Upper lobe of left lung (tissue), 6 donors: ENCODE data around the gene RRM1. TPM values are rescaled to one million over a fixed set of nuclear protein-coding genes. Genes with fewer than 3 reads are reported as not detected.

Experiments used
- ATAC-seq, 2 donors: fragments of 200-7000 bp; cut with Tn5 transposase; one replicate each; pipeline ENCODE4 v1.9.1; 2022; ENCODE audit warnings: mild to moderate bottlenecking in 2 of 2, moderate library complexity in 2 of 2; ENCODE audit not compliant: low FRiP score in 2 of 2
- DNase-seq, 2 donors: peaks; one replicate each; pipeline ENCODE4 v3.0.0-alpha.2; 2019 to 2020
- H3K27ac ChIP-seq, 4 donors: fragments of 200-600 bp; sonication (generic); one replicate each; pipeline ENCODE4 v1.5.1; 2016 to 2019
- H3K27me3 ChIP-seq, 4 donors: fragments of 200-600 bp; sonication (generic); one replicate each; pipeline ENCODE4 v1.5.1; 2017 to 2019
- H3K36me3 ChIP-seq, 4 donors: fragments of 200-600 bp; sonication (generic); one replicate each; pipeline ENCODE4 v1.5.1; 2016 to 2019
- H3K4me1 ChIP-seq, 4 donors: fragments of 200-600 bp; sonication (generic); one replicate each; pipeline ENCODE4 v1.5.1; 2018 to 2019
- H3K4me3 ChIP-seq, 4 donors: fragments of 200-600 bp; sonication (generic); one replicate each; pipeline ENCODE4 v1.5.1; 2017 to 2019; ENCODE audit warnings: mild to moderate bottlenecking in 2 of 4, moderate library complexity in 1 of 4
- H3K9me3 ChIP-seq, 4 donors: fragments of 200-600 bp; sonication (generic); one replicate each; pipeline ENCODE4 v1.5.1; 2018 to 2019
- EP300 ChIP-seq, 4 donors: sonication (generic); formaldehyde crosslinking; IDR thresholded peaks; one replicate each; pipeline ENCODE4 v1.5.1; 2017; ENCODE audit warnings: antibody characterized with exemption in 4 of 4, control low read depth in 2 of 4
- POLR2A ChIP-seq, 4 donors: fragments of 450-650 bp; IDR thresholded peaks; one replicate each; pipeline ENCODE4 v1.5.1; 2016 to 2017; ENCODE audit warnings: antibody characterized with exemption in 4 of 4, mild to moderate bottlenecking in 2 of 4
- POLR2AphosphoS5 ChIP-seq, 2 donors: sonication (generic); formaldehyde crosslinking; IDR thresholded peaks; one replicate each; pipeline ENCODE4 v1.5.1; 2017; ENCODE audit warnings: antibody characterized with exemption in 2 of 2
- WGBS, 2 donors: methylation state at CpG; one replicate each; pipeline ENCODE4 v1.1.5; 2017 to 2018; 5-methylcytosine and 5-hydroxymethylcytosine counted together
- total RNA-seq, 6 donors: library from RNA; depleted of rRNA in 4 of 6; stranded (reverse); fragments of >200 nt in 4 of 6; gene quantifications; one replicate each; pipeline versions ENCODE4 v1.1.0 to v1.2.1, GENCODE V29; 2016 to 2021
- TF ChIP-seq, protein P1 (sequence below), 6 experiments: fragments of 450-650 bp in 4 of 6; fragments of 200-600 bp in 2 of 6; sonication (generic) in 2 of 6; IDR thresholded peaks; one replicate each; pipeline ENCODE4 v1.5.1; 2016 to 2019; ENCODE audit warnings: antibody characterized with exemption in 6 of 6
- donor health status: DM: no; HTN: no; CAD: no; lungs with moderate emphysema.
- donor health status: DM: no; HTN: yes; CAD: no; lungs with severe emphysema.

Gene RRM1
- total RNA-seq, 6 donors from 2014 or later: 9.8 to 30.5 (median 25.4) TPM

- Histone ChIP-seq H3K27me3 (no peaks in the 10 kb centered on the region), H3K4me1 (peaks cover 12 to 28% (median 16%) of the 10 kb centered on the region in 4 donors), H3K4me3 (peak overlapping the region; percentile 16 to 94 (median 76)), H3K36me3 (peaks cover 4 to 10% (median 6%) of the 10 kb centered on the region in 4 donors), H3K9me3 (no peaks in the 10 kb centered on the region), H3K27ac (peak overlapping the region; percentile 90 to 97 (median 94))
- ATAC-seq: no peak
- DNase-seq: no peak
- TF ChIP-seq, protein P1, sequence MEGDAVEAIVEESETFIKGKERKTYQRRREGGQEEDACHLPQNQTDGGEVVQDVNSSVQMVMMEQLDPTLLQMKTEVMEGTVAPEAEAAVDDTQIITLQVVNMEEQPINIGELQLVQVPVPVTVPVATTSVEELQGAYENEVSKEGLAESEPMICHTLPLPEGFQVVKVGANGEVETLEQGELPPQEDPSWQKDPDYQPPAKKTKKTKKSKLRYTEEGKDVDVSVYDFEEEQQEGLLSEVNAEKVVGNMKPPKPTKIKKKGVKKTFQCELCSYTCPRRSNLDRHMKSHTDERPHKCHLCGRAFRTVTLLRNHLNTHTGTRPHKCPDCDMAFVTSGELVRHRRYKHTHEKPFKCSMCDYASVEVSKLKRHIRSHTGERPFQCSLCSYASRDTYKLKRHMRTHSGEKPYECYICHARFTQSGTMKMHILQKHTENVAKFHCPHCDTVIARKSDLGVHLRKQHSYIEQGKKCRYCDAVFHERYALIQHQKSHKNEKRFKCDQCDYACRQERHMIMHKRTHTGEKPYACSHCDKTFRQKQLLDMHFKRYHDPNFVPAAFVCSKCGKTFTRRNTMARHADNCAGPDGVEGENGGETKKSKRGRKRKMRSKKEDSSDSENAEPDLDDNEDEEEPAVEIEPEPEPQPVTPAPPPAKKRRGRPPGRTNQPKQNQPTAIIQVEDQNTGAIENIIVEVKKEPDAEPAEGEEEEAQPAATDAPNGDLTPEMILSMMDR (IDR thresholded peaks at IDR 0.05): peak in 2 of 6 experiments; percentile 4 to 14
- no peak for TF ChIP-seq POLR2A (IDR thresholded peaks at IDR 0.05)
- WGBS, 2 donors: 16 to 17% methylated on average over 9 to 10 of the region's 10 CpGs
Measured at GRCh38 chr11:4095509-4096230, 1.1 kb downstream of the RRM1 start.

DNA sequence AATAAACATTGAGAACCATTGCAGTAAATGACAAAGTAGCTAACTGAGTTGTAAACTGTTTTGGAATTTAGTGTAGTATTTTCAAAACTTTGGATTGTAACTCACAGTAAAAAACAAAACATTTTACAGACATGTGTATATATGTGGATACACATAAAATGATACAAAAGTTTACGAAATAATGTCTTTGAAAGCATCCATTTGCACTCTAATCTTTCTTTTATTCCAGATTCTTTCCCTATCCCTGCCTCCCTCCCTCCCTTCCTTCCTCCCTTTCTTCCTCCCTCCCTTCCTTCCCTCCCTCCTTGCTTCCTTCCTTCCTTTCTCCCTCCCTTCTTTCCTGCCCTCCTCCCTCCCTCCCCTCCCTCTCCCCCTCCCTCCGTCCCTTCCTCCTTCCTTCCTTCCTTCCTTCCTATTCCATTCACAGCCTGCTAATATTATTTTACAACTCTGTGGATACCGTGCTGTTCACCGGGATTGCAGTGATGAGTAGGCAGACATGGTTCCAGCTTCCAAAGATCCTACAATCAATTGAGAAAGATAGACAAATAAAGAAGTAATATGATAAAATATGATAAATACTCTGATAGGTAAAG is 3.5 kb downstream of the RRM1 start:
- TF ChIP-seq POLR2AphosphoS5 (IDR thresholded peaks at IDR 0.05) (no peak), POLR2A (IDR thresholded peaks at IDR 0.05) (no peak), EP300 (IDR thresholded peaks at IDR 0.05) (no peak)
- TF ChIP-seq, protein P1 (IDR thresholded peaks at IDR 0.05): no peak
- 64 to 68% methylated on average over 4 of the region's 4 CpGs for WGBS, 2 donors
- no peak for ATAC-seq

GRCh38 chr11:4102711-4103110 is 8.1 kb downstream of the RRM1 start:
- TF ChIP-seq POLR2AphosphoS5 (IDR thresholded peaks at IDR 0.05) (no peak), EP300 (IDR thresholded peaks at IDR 0.05) (no peak), POLR2A (IDR thresholded peaks at IDR 0.05) (no peak)
- TF ChIP-seq, protein P1 (IDR thresholded peaks at IDR 0.05): no peak
- WGBS, 2 donors: 89 to 93% methylated on average over 4 of the region's 4 CpGs
- no peaks in the 10 kb centered on the region for H3K27me3 ChIP-seq
- DNase-seq (no peak), ATAC-seq (no peak)
- H3K27ac ChIP-seq: no peak overlapping the region
- no peak overlapping the region for H3K4me3 ChIP-seq
- H3K9me3 ChIP-seq: no peaks in the 10 kb centered on the region
- peaks cover 7 to 50% (median 19%) of the 10 kb centered on the region in 4 donors for H3K36me3 ChIP-seq
- H3K4me1 ChIP-seq: no peaks in the 10 kb centered on the region

More for the DNA sequence above, 3.5 kb downstream of the RRM1 start:
- no peak overlapping the region for H3K4me3 ChIP-seq
- H3K27me3 ChIP-seq: no peaks in the 10 kb centered on the region
- DNase-seq: no peak
- H3K36me3 ChIP-seq: peaks cover 0 to 9% (median 0%) of the 10 kb centered on the region in 4 donors
- H3K9me3 ChIP-seq: no peaks in the 10 kb centered on the region
- H3K4me1 ChIP-seq: peaks cover 12 to 28% (median 16%) of the 10 kb centered on the region in 4 donors
- no peak overlapping the region for H3K27ac ChIP-seq

DNA sequence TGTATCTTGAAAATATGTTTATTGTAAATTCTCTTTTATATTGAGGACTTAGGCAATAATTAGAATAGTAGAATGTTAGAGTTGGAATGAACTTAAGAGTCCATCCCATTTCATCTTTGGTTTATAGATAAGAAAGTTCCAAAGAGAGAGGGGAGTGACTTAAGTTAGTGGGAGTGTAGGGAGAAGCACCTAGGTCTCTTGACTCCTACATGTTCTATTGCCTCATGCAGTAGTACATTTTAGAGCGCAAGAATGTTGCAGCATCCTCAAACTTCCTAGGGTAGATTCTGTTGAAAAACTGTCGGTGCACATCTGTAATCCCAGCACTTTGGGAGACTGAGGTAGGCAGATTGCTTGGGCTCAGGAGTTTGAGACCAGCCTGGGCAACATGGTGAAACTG is 8.7 kb downstream of the RRM1 start:
- DNase-seq (no peak), ATAC-seq (no peak)
- Histone ChIP-seq H3K4me1 (no peaks in the 10 kb centered on the region), H3K27me3 (no peaks in the 10 kb centered on the region), H3K27ac (no peak overlapping the region), H3K9me3 (no peaks in the 10 kb centered on the region), H3K36me3 (peaks cover 7 to 55% (median 24%) of the 10 kb centered on the region in 4 donors), H3K4me3 (no peak overlapping the region)
- TF ChIP-seq, protein P1 (IDR thresholded peaks at IDR 0.05): no peak
- TF ChIP-seq EP300 (IDR thresholded peaks at IDR 0.05) (no peak), POLR2AphosphoS5 (IDR thresholded peaks at IDR 0.05) (no peak), POLR2A (IDR thresholded peaks at IDR 0.05) (no peak)
- WGBS, 2 donors: 72 to 88% methylated on average over 2 of the region's 2 CpGs
